Ovary (tissue), 3 donors: ENCODE results near the gene ASB6.

Experiments
- CTCF ChIP-seq, 3 donors: fragments of 450-650 bp in 2 of 3; fragments of 200-600 bp in 1 of 3; IDR thresholded peaks; one replicate each; pipeline versions ENCODE4 v1.5.1 to v1.8.0; 2016 to 2022; ENCODE audit warnings: antibody characterized with exemption in 3 of 3, mild to moderate bottlenecking in 1 of 3
- EP300 ChIP-seq: sonication (generic); formaldehyde crosslinking; IDR thresholded peaks from one replicate; pipeline ENCODE4 v1.6.1; 2017; ENCODE audit warnings: antibody characterized with exemption
- donor health status: DM: no; HTN: no; CAD: no.

GRCh38 chr9:129604056-129604765 lies 37.7 kb downstream of the ASB6 start:
- TF ChIP-seq CTCF (IDR thresholded peaks at IDR 0.05) (no peak), EP300 (no peak)
